Esophagus (tissue), 2 donors: ENCODE measurements around the gene HOXD3. TPM values are rescaled to one million over a fixed set of nuclear protein-coding genes. Genes with fewer than 3 reads are reported as not detected.

Source experiments
- H3K27ac ChIP-seq, 2 donors: one replicate each; pipeline ENCODE4 v1.5.1; 2013; ENCODE audit warnings: low read depth in 2 of 2, mild to moderate bottlenecking in 2 of 2, inconsistent platforms in 1 of 2, low read length in 1 of 2, moderate library complexity in 1 of 2
- H3K27me3 ChIP-seq, 2 donors: one replicate each; pipeline ENCODE4 v1.6.1; 2013; ENCODE audit warnings: low read length in 2 of 2, control low read depth in 1 of 2, mild to moderate bottlenecking in 1 of 2; ENCODE audit not compliant: insufficient read depth in 2 of 2, control insufficient read depth in 1 of 2
- H3K36me3 ChIP-seq, 2 donors: one replicate each; pipeline ENCODE4 v1.6.1; 2013; ENCODE audit warnings: low read length in 1 of 2; ENCODE audit not compliant: control insufficient read depth in 2 of 2, insufficient read depth in 2 of 2
- H3K4me1 ChIP-seq, 2 donors: one replicate each; pipeline ENCODE4 v1.6.1; 2013; ENCODE audit warnings: low read length in 1 of 2; ENCODE audit not compliant: control insufficient read depth in 2 of 2, insufficient read depth in 2 of 2
- H3K4me3 ChIP-seq, 2 donors: one replicate each; pipeline ENCODE4 v1.5.1; 2013; ENCODE audit warnings: low read length in 2 of 2, mild to moderate bottlenecking in 2 of 2, low read depth in 1 of 2, moderate library complexity in 1 of 2
- H3K9me3 ChIP-seq, 2 donors: one replicate each; pipeline ENCODE4 v1.6.1; 2013; ENCODE audit warnings: mild to moderate bottlenecking in 2 of 2, low read depth in 1 of 2, low read length in 1 of 2, moderate library complexity in 1 of 2; ENCODE audit not compliant: control insufficient read depth in 2 of 2, insufficient read depth in 1 of 2
- WGBS, 2 donors: extraction: QIAGEN DNeasy Blood & Tissue Kit; methylation state at CpG; one replicate each; pipeline ENCODE4 v1.1.7; 2013; 5-methylcytosine and 5-hydroxymethylcytosine counted together
- polyA plus RNA-seq, 2 donors: library from polyadenylated mRNA; stranded (reverse); fragments of 200-250 nt; gene quantifications; one replicate each; pipeline ENCODE4 v1.2.3, GENCODE V29; 2013
- donor health status: healthy with polysubstance abuse.
- donor health status: Bipolar disorder and iron deficiency.

The HOXD3 gene
- polyA plus RNA-seq, 2 donors, result 0.35 to 0.77 TPM

- Histone ChIP-seq H3K4me1 (peaks cover 0 to 3% of the 10 kb centered on the region in 2 donors), H3K27me3 (peaks cover 4 to 49% of the 10 kb centered on the region in 2 donors), H3K36me3 (no peaks in the 10 kb centered on the region), H3K4me3 (no peak overlapping the region), H3K9me3 (peaks cover 2 to 12% of the 10 kb centered on the region in 2 donors), H3K27ac (no peak overlapping the region)
- WGBS, 2 donors, result 31% methylated on average over 11 of the region's 11 CpGs
Measured at GRCh38 chr2:176148751-176149421, 8.2 kb upstream of the HOXD3 start.

GRCh38 chr2:176149481-176149938, 7.6 kb upstream of the HOXD3 start:
- Histone ChIP-seq H3K4me3 (no peak overlapping the region), H3K4me1 (peaks cover 0 to 3% of the 10 kb centered on the region in 2 donors), H3K27ac (no peak overlapping the region), H3K9me3 (peaks cover 2 to 12% of the 10 kb centered on the region in 2 donors), H3K36me3 (no peaks in the 10 kb centered on the region), H3K27me3 (peaks cover 4 to 49% of the 10 kb centered on the region in 2 donors)
- WGBS, 2 donors, result 32 to 53% methylated on average over 22 of the region's 22 CpGs

GRCh38 chr2:176149939-176150583, 7.0 kb upstream of the HOXD3 start:
- Histone ChIP-seq H3K9me3 (peaks cover 2 to 12% of the 10 kb centered on the region in 2 donors), H3K4me3 (no peak overlapping the region), H3K36me3 (no peaks in the 10 kb centered on the region), H3K27ac (no peak overlapping the region), H3K4me1 (peaks cover 0 to 3% of the 10 kb centered on the region in 2 donors), H3K27me3 (peaks cover 4 to 48% of the 10 kb centered on the region in 2 donors)
- WGBS, 2 donors, result 35 to 50% methylated on average over 24 of the region's 24 CpGs

- Histone ChIP-seq H3K27ac (no peak overlapping the region), H3K27me3 (peaks cover 4 to 44% of the 10 kb centered on the region in 2 donors), H3K4me1 (peaks cover 0 to 3% of the 10 kb centered on the region in 2 donors), H3K4me3 (no peak overlapping the region), H3K36me3 (no peaks in the 10 kb centered on the region), H3K9me3 (peaks cover 2 to 12% of the 10 kb centered on the region in 2 donors)
- 37 to 53% methylated on average over 14 of the region's 14 CpGs for WGBS, 2 donors
Measured at GRCh38 chr2:176150584-176151441, 6.3 kb upstream of the HOXD3 start.

- 14 to 18% methylated on average over 50 to 55 of the region's 55 CpGs for WGBS, 2 donors
- Histone ChIP-seq H3K27ac (no peak within 1 kb of the TSS), H3K4me3 (peak within 1 kb of the TSS in 1 of 2 donors; percentile 7), H3K36me3 (no peaks in the 10 kb centered on the region), H3K27me3 (peaks cover 4 to 44% of the 10 kb centered on the region in 2 donors), H3K4me1 (peaks cover 0 to 3% of the 10 kb centered on the region in 2 donors), H3K9me3 (peaks cover 2 to 12% of the 10 kb centered on the region in 2 donors)
Measured at GRCh38 chr2:176151442-176152287, 5.4 kb upstream of the HOXD3 start, which contains the start of gene HOXD4. HOXD4 (plus strand) TSS chr2:176151550; CDS start chr2:176151634, 84 bp downstream.

GRCh38 chr2:176152350-176153181, 4.5 kb upstream of the HOXD3 start:
- 16 to 24% methylated on average over 48 of the region's 48 CpGs for WGBS, 2 donors
- peaks cover 2 to 10% of the 10 kb centered on the region in 2 donors for H3K9me3 ChIP-seq
- no peak overlapping the region for H3K4me3 ChIP-seq
- no peaks in the 10 kb centered on the region for H3K36me3 ChIP-seq
- H3K27ac ChIP-seq, result no peak overlapping the region
- H3K27me3 ChIP-seq, result peaks cover 4 to 43% of the 10 kb centered on the region in 2 donors
- peaks cover 0 to 3% of the 10 kb centered on the region in 2 donors for H3K4me1 ChIP-seq

GRCh38 chr2:176154576-176155252, 2.4 kb upstream of the HOXD3 start:
- 33 to 39% methylated on average over 11 of the region's 11 CpGs for WGBS, 2 donors
- Histone ChIP-seq H3K4me3 (no peak overlapping the region), H3K9me3 (peaks cover under 1 to 6% of the 10 kb centered on the region in 2 donors), H3K27ac (no peak overlapping the region), H3K27me3 (peaks cover 4 to 55% of the 10 kb centered on the region in 2 donors), H3K4me1 (peaks cover 0 to 5% of the 10 kb centered on the region in 2 donors), H3K36me3 (no peaks in the 10 kb centered on the region)
